Esophagus (tissue), 2 donors: ENCODE data around the gene SREBF2. TPM values are rescaled to one million over a fixed set of nuclear protein-coding genes. Genes with fewer than 3 reads are reported as not detected.
"Not testable (repeated sequence)": the region's sequence is repeated elsewhere in the genome, so short reads cannot be mapped to it uniquely, and the experiment has no call there.

Experiments used
- H3K27ac ChIP-seq, 2 donors: one replicate each; pipeline ENCODE4 v1.5.1; 2013; ENCODE audit warnings: low read depth in 2 of 2, mild to moderate bottlenecking in 2 of 2, inconsistent platforms in 1 of 2, low read length in 1 of 2, moderate library complexity in 1 of 2
- H3K27me3 ChIP-seq, 2 donors: one replicate each; pipeline ENCODE4 v1.6.1; 2013; ENCODE audit warnings: low read length in 2 of 2, control low read depth in 1 of 2, mild to moderate bottlenecking in 1 of 2; ENCODE audit not compliant: insufficient read depth in 2 of 2, control insufficient read depth in 1 of 2
- H3K36me3 ChIP-seq, 2 donors: one replicate each; pipeline ENCODE4 v1.6.1; 2013; ENCODE audit warnings: low read length in 1 of 2; ENCODE audit not compliant: control insufficient read depth in 2 of 2, insufficient read depth in 2 of 2
- H3K4me1 ChIP-seq, 2 donors: one replicate each; pipeline ENCODE4 v1.6.1; 2013; ENCODE audit warnings: low read length in 1 of 2; ENCODE audit not compliant: control insufficient read depth in 2 of 2, insufficient read depth in 2 of 2
- H3K4me3 ChIP-seq, 2 donors: one replicate each; pipeline ENCODE4 v1.5.1; 2013; ENCODE audit warnings: low read length in 2 of 2, mild to moderate bottlenecking in 2 of 2, low read depth in 1 of 2, moderate library complexity in 1 of 2
- H3K9me3 ChIP-seq, 2 donors: one replicate each; pipeline ENCODE4 v1.6.1; 2013; ENCODE audit warnings: mild to moderate bottlenecking in 2 of 2, low read depth in 1 of 2, low read length in 1 of 2, moderate library complexity in 1 of 2; ENCODE audit not compliant: control insufficient read depth in 2 of 2, insufficient read depth in 1 of 2
- WGBS, 2 donors: extraction: QIAGEN DNeasy Blood & Tissue Kit; methylation state at CpG; one replicate each; pipeline ENCODE4 v1.1.7; 2013; 5-methylcytosine and 5-hydroxymethylcytosine counted together
- polyA plus RNA-seq, 2 donors: library from polyadenylated mRNA; stranded (reverse); fragments of 200-250 nt; gene quantifications; one replicate each; pipeline ENCODE4 v1.2.3, GENCODE V29; 2013
- donor health status: healthy with polysubstance abuse.
- donor health status: Bipolar disorder and iron deficiency.

Gene SREBF2
- polyA plus RNA-seq, 2 donors: 66.4 to 76.4 TPM

GRCh38 chr22:41870081-41870480, 37.2 kb downstream of the SREBF2 start:
- whole genome bisulfite sequencing, 2 donors: 90 to 92% methylated on average over 1 of the region's 1 CpG
- H3K4me3 ChIP-seq, H3K27me3 ChIP-seq, H3K27ac ChIP-seq, H3K4me1 ChIP-seq, H3K9me3 ChIP-seq: not testable (repeated sequence)
- H3K36me3 ChIP-seq: peaks cover 10 to 34% of the 10 kb centered on the region in 2 donors

- peaks cover 17 to 40% of the 10 kb centered on the region in 2 donors for H3K36me3 ChIP-seq
- no peak overlapping the region for H3K27ac ChIP-seq
- H3K27me3 ChIP-seq: no peaks in the 10 kb centered on the region
- WGBS, 2 donors: 83 to 86% methylated on average over 4 of the region's 4 CpGs
- H3K9me3 ChIP-seq: no peaks in the 10 kb centered on the region
- H3K4me3 ChIP-seq: no peak overlapping the region
- H3K4me1 ChIP-seq: peaks cover 0 to 2% of the 10 kb centered on the region in 2 donors
These were observed 37.9 kb downstream of the SREBF2 start for GRCh38 chr22:41870786-41871185.

DNA sequence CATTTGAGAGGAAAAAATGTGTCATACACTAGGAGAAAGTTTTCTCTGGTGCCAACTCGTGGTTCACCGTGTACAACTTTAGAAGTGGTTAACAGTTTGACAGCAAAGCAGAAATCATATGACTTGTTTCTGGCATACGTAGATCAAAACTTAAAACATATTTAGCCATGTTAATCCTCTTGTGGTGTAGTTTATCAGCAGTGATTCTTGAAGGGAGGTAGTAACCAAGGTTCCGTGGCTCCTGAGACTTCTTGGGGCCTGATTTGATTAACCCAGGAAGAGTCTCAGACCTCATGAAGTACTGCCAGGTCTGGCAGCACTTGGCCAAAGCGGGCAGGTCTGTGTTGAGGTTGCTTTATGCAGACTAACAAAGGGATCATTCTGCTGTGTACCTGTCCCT, 40.5 kb downstream of the SREBF2 start:
- peaks cover 24 to 43% of the 10 kb centered on the region in 2 donors for H3K36me3 ChIP-seq
- no peak overlapping the region for H3K4me3 ChIP-seq
- no peaks in the 10 kb centered on the region for H3K4me1 ChIP-seq
- H3K27ac ChIP-seq: no peak overlapping the region
- WGBS, 2 donors: 68 to 73% methylated on average over 5 of the region's 5 CpGs
- no peaks in the 10 kb centered on the region for H3K27me3 ChIP-seq
- H3K9me3 ChIP-seq: no peaks in the 10 kb centered on the region

- peaks cover 24 to 44% of the 10 kb centered on the region in 2 donors for H3K36me3 ChIP-seq
- WGBS, 2 donors: 87 to 88% methylated on average over 2 of the region's 2 CpGs
- H3K4me1 ChIP-seq: no peaks in the 10 kb centered on the region
- H3K4me3 ChIP-seq: no peak overlapping the region
- H3K27me3 ChIP-seq: no peaks in the 10 kb centered on the region
- no peak overlapping the region for H3K27ac ChIP-seq
- H3K9me3 ChIP-seq: no peaks in the 10 kb centered on the region
These were observed 41.2 kb downstream of the SREBF2 start for GRCh38 chr22:41874090-41874489.

GRCh38 chr22:41875531-41876270, 42.8 kb downstream of the SREBF2 start:
- H3K27ac ChIP-seq: no peak overlapping the region
- no peak overlapping the region for H3K4me3 ChIP-seq
- H3K36me3 ChIP-seq: peaks cover 27 to 47% of the 10 kb centered on the region in 2 donors
- H3K4me1 ChIP-seq: no peaks in the 10 kb centered on the region
- H3K9me3 ChIP-seq: no peaks in the 10 kb centered on the region
- no peaks in the 10 kb centered on the region for H3K27me3 ChIP-seq
- WGBS, 2 donors: 88 to 90% methylated on average over 10 of the region's 10 CpGs

GRCh38 chr22:41876275-41876674, 43.4 kb downstream of the SREBF2 start:
- H3K27me3 ChIP-seq: no peaks in the 10 kb centered on the region
- H3K36me3 ChIP-seq: peaks cover 29 to 46% of the 10 kb centered on the region in 2 donors
- no peaks in the 10 kb centered on the region for H3K9me3 ChIP-seq
- 88 to 89% methylated on average over 3 of the region's 3 CpGs for WGBS, 2 donors
- no peaks in the 10 kb centered on the region for H3K4me1 ChIP-seq
- H3K27ac ChIP-seq: no peak overlapping the region
- H3K4me3 ChIP-seq: no peak overlapping the region

- H3K4me1 ChIP-seq: no peaks in the 10 kb centered on the region
- no peaks in the 10 kb centered on the region for H3K9me3 ChIP-seq
- no peak overlapping the region for H3K4me3 ChIP-seq
- H3K36me3 ChIP-seq: peaks cover 29 to 46% of the 10 kb centered on the region in 2 donors
- no peak overlapping the region for H3K27ac ChIP-seq
- no peaks in the 10 kb centered on the region for H3K27me3 ChIP-seq
These were observed 43.8 kb downstream of the SREBF2 start for GRCh38 chr22:41876675-41877074.

GRCh38 chr22:41880653-41881052, 47.7 kb downstream of the SREBF2 start:
- Histone ChIP-seq H3K36me3 (peaks cover 44 to 65% of the 10 kb centered on the region in 2 donors), H3K27ac (no peak overlapping the region), H3K4me1 (no peaks in the 10 kb centered on the region), H3K4me3 (no peak overlapping the region), H3K27me3 (no peaks in the 10 kb centered on the region), H3K9me3 (no peaks in the 10 kb centered on the region)
- 94 to 97% methylated on average over 15 to 16 of the region's 16 CpGs for WGBS, 2 donors

DNA sequence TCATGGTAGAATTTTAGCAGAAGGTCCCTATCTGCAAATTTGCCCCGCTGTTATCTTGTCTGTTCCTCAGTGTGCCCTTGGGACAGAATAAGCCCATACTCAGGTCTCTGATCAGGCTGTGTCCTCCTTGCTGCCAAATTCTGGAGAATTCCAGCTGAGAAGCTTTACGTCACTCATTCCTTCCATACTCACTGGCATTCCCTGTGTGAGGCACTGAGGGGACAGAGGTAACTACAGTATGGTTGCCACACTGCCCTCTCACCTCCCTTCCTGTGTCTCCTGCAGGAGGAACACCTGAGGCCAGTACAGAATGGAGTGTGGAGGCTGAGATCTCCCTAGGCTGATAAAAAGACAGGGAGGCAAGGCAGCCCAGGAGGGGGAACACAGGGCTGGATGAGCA, 50.5 kb downstream of the SREBF2 start:
- no peaks in the 10 kb centered on the region for H3K4me1 ChIP-seq
- no peaks in the 10 kb centered on the region for H3K9me3 ChIP-seq
- WGBS, 2 donors: 89 to 93% methylated on average over 2 of the region's 2 CpGs
- peaks cover 44 to 61% of the 10 kb centered on the region in 2 donors for H3K36me3 ChIP-seq
- no peaks in the 10 kb centered on the region for H3K27me3 ChIP-seq
- no peak overlapping the region for H3K4me3 ChIP-seq
- H3K27ac ChIP-seq: no peak overlapping the region

GRCh38 chr22:41885116-41885515, 52.2 kb downstream of the SREBF2 start:
- 92 to 93% methylated on average over 2 of the region's 2 CpGs for WGBS, 2 donors
- Histone ChIP-seq H3K27ac (no peak overlapping the region), H3K36me3 (peaks cover 48 to 58% of the 10 kb centered on the region in 2 donors), H3K27me3 (no peaks in the 10 kb centered on the region), H3K4me3 (no peak overlapping the region), H3K9me3 (no peaks in the 10 kb centered on the region), H3K4me1 (no peaks in the 10 kb centered on the region)
